Heart left ventricle (tissue), 16 donors: Measurements from ENCODE around the gene OR52I1. TPM values are rescaled to one million over a fixed set of nuclear protein-coding genes. Genes with fewer than 3 reads are reported as not detected.

Experiments
- ATAC-seq, 4 donors: fragments of 200-7000 bp; cut with Tn5 transposase; one replicate each; pipeline ENCODE4 v1.9.1; 2020 to 2022; ENCODE audit warnings: moderate library complexity in 4 of 4, mild to moderate bottlenecking in 3 of 4, moderate number of reproducible peaks in 1 of 4
- DNase-seq, 5 donors: peaks; one replicate each; pipeline ENCODE4 v3.0.0-alpha.2; 2020
- H3K27ac ChIP-seq, 12 donors: fragments of 200-600 bp; sonication (generic) in 4 of 12; one replicate each; pipeline versions ENCODE4 v1.5.0 to v1.8.0; 2016 to 2022; ENCODE audit warnings: mild to moderate bottlenecking in 2 of 12
- H3K27me3 ChIP-seq, 9 donors: fragments of 200-600 bp; sonication (generic) in 2 of 9; one replicate each; pipeline versions ENCODE4 v1.5.1 to v1.8.0; 2016 to 2022; ENCODE audit warnings: mild to moderate bottlenecking in 3 of 9
- H3K36me3 ChIP-seq, 9 donors: fragments of 200-600 bp; sonication (generic) in 2 of 9; one replicate each; pipeline versions ENCODE4 v1.5.0 to v1.8.0; 2018 to 2022; ENCODE audit warnings: mild to moderate bottlenecking in 2 of 9
- H3K4me1 ChIP-seq, 12 donors: fragments of 200-600 bp; sonication (generic) in 4 of 12; one replicate each; pipeline versions ENCODE4 v1.5.0 to v1.8.0; 2016 to 2022; ENCODE audit warnings: mild to moderate bottlenecking in 3 of 12
- H3K4me3 ChIP-seq, 12 donors: fragments of 200-600 bp; sonication (generic) in 4 of 12; one replicate each; pipeline versions ENCODE4 v1.5.0 to v1.8.0; 2017 to 2022; ENCODE audit warnings: mild to moderate bottlenecking in 9 of 12, moderate library complexity in 4 of 12
- H3K9me3 ChIP-seq, 12 donors: fragments of 200-600 bp; sonication (generic) in 4 of 12; one replicate each; pipeline versions ENCODE4 v1.5.0 to v1.8.0; 2016 to 2022; ENCODE audit warnings: mild to moderate bottlenecking in 1 of 12
- CTCF ChIP-seq, 12 donors: fragments of 200-600 bp; sonication (generic) in 4 of 12; IDR thresholded peaks; one replicate each; pipeline versions ENCODE4 v1.5.0 to v1.8.0; 2018 to 2022; ENCODE audit warnings: antibody characterized with exemption in 12 of 12, mild to moderate bottlenecking in 5 of 12
- POLR2A ChIP-seq, 2 donors: fragments of 450-650 bp; IDR thresholded peaks; one replicate each; pipeline ENCODE4 v1.6.1; 2017; ENCODE audit warnings: antibody characterized with exemption in 2 of 2, mild to moderate bottlenecking in 2 of 2, moderate library complexity in 2 of 2
- WGBS, 4 donors: extraction: QIAGEN DNeasy Blood & Tissue Kit in 2 of 4; methylation state at CpG; one replicate each; pipeline versions ENCODE4 v1.1.5 to v1.1.7; 2013 to 2018; 5-methylcytosine and 5-hydroxymethylcytosine counted together
- intact Hi-C, 10 donors: fragments of 100-400 bp; cut with DNase I; formaldehyde crosslinking; loops; one replicate each; pipeline versions ENCODE4 v1.11.1 to v1.14.2; 2022
- polyA plus RNA-seq, 2 donors: library from polyadenylated mRNA; stranded (reverse); fragments of 200-250 nt; gene quantifications; one replicate each; pipeline ENCODE4 v1.2.3, GENCODE V29; 2013
- total RNA-seq, 9 donors: library from RNA; depleted of rRNA in 2 of 9; stranded (reverse); fragments of >200 nt in 2 of 9; fragmentation: NEBNext Ultra II Directional in 3 of 9; extraction: Animal tissue kit (Norgen Biotek cat#: 25700) in 3 of 9; gene quantifications; one replicate each; pipeline versions ENCODE4 v1.1.0 to v1.2.4, GENCODE V29; 2016 to 2023
- donor health status: ischemic (EF 13 %, LVEDD 7.1; RV severe dilation, severe dysfunction).
- donor health status: healthy with polysubstance abuse.
- donor health status: DM: no; HTN: yes; CAD: no.
- donor health status: DM: no; HTN: no; CAD: no.
- donor health status: ischemic (EF 25% LVEDD 6.9; RV normal size, moderate dysfunction).
- donor health status: ischemic (EF 25% LVEDD 5.7; RV mildly dilated, moderate dysfunction).
- donor health status: healthy.
- donor health status: DM: yes; HTN: yes; CAD: no.
- donor health status: ischemic (EF 35%, LVEDD 5.7; RV mildly dilated, moderate dysfunction).
- donor health status: nonischemic (EF 11% LVEDD 7.7; RV severe dilation, severe dysfunction).
- donor health status: DM: yes; HTN: yes; CAD: no.
- donor health status: PGD.
- donor health status: ischemic (EF 29% LVEDD 5.4; RV normal size, mild dysfunction).
- donor health status: nonischemic (EF 23%, LVEDD 6.1; RV moderate dilation, normal function).

Gene OR52I1
- total and polyA plus RNA-seq, 11 donors, result not detected

GRCh38 chr11:4606231-4607015 lies 12.6 kb downstream of the OR52I1 start:
- 75 to 80% (median 75%) methylated on average over 1 of the region's 1 CpG for WGBS, 4 donors
- H3K9me3 ChIP-seq, result no peaks in the 10 kb centered on the region
- peaks cover 0 to 35% (median 17%) of the 10 kb centered on the region in 12 donors for H3K4me1 ChIP-seq
- TF ChIP-seq POLR2A (IDR thresholded peaks at IDR 0.05), result no peak
- no peak for TF ChIP-seq CTCF (IDR thresholded peaks at IDR 0.05)
- H3K4me3 ChIP-seq, result peak overlapping the region in 8 of 12 donors; percentile 67 to 91 (median 80)
- no peak for ATAC-seq
- DNase-seq, result no peak
- intact Hi-C loops, result loop anchor here in 1 of 10 donors (5.0 kb wide), 1 partner anchor 419 kb away; no protein-coding TSS in a partner anchor
- no peaks in the 10 kb centered on the region for H3K27me3 ChIP-seq
- H3K27ac ChIP-seq, result peak overlapping the region in 6 of 12 donors; percentile 15 to 97 (median 92)
- peaks cover 0 to 40% (median 37%) of the 10 kb centered on the region in 9 donors for H3K36me3 ChIP-seq

GRCh38 chr11:4607096-4607495 lies 13.3 kb downstream of the OR52I1 start:
- TF ChIP-seq POLR2A (IDR thresholded peaks at IDR 0.05) (no peak), CTCF (IDR thresholded peaks at IDR 0.05) (no peak)
- Histone ChIP-seq H3K4me1 (peaks cover 0 to 35% (median 17%) of the 10 kb centered on the region in 12 donors), H3K9me3 (no peaks in the 10 kb centered on the region), H3K27me3 (no peaks in the 10 kb centered on the region), H3K36me3 (peaks cover 0 to 33% (median 30%) of the 10 kb centered on the region in 9 donors), H3K27ac (peak overlapping the region in 11 of 12 donors; percentile 87 to 97 (median 93)), H3K4me3 (peak overlapping the region; percentile 64 to 91 (median 76))
- ATAC-seq (peak in 1 of 4 donors; percentile 3), DNase-seq (no peak)
- 30 to 45% (median 33%) methylated on average over 6 of the region's 6 CpGs for WGBS, 4 donors
- intact Hi-C loops, result loop anchor here in 1 of 10 donors (5.0 kb wide), 1 partner anchor 420 kb away; no protein-coding TSS in a partner anchor

DNA sequence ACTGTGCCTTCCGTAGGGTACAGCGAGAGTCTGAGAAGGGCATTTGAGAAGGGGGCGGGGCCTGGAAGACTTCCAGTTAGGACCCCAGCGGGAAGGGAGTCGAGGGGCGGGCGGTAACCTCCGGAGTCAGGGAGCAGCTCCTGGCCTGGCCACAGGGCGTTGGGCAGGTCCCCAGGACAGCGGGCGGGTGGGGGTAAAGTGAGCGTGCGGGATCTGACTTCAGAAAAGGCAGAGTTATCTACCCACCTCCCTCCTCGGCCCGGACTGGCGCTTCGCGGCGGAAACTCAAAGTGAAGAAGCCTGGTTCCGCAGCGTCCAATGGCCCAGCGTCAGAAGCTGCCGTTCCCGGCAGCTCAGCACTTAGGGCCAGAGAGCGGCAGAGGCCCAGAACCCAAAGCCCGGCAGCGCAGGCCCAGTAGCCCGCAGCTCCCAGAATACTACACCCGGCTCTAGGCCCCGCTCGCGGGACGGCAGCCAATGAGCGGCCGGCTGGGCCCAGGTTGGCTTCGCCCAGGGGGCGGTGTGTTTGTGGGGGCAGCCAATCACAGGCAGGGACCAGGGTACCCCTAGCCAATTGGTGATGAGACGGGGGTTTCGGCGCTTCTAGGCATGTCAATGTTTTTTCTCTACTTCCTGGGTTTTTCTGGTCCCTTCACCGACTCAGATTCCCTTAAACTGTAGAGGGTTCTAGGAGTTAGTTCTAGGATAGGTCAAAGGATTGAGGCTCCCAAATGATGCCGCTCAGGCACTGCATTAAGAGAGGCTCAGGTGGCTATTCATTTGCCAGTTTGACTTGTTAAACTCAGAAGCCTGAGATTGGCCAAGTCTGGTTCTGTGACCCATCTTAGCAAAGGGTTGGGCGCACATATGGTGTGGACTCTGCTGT lies 14.2 kb downstream of the OR52I1 start, which contains the start of gene TRIM68:
TSS of gene TRIM68 (minus strand) at position 451 of the 886 bp plus-strand sequence. CDS start 2,727 bp downstream, outside the sequence.
- Histone ChIP-seq H3K4me1 (peaks cover 0 to 35% (median 17%) of the 10 kb centered on the region in 12 donors), H3K4me3 (peak within 1 kb of the TSS; percentile 64 to 91 (median 76)), H3K27me3 (no peaks in the 10 kb centered on the region), H3K27ac (peak within 1 kb of the TSS; percentile 82 to 97 (median 93)), H3K36me3 (peaks cover 0 to 24% (median 21%) of the 10 kb centered on the region in 9 donors), H3K9me3 (no peaks in the 10 kb centered on the region)
- TF ChIP-seq POLR2A (IDR thresholded peaks at IDR 0.05), result peak in 1 of 2 donors; percentile 89
- TF ChIP-seq CTCF (IDR thresholded peaks at IDR 0.05), result peak in 1 of 12 donors; percentile 13
- peak; percentile 97 to 99 (median 98) for DNase-seq
- intact Hi-C loops, result loop anchor here in 1 of 10 donors (5.0 kb wide), 1 partner anchor 421 kb away; no protein-coding TSS in a partner anchor
- ATAC-seq, result peak; percentile 99 to 100 (median 100)
- 4 to 7% (median 5%) methylated on average over 31 to 43 of the region's 43 CpGs for WGBS, 4 donors
